ENCODE measurements around the gene CMIP.

Gene CMIP

DNA sequence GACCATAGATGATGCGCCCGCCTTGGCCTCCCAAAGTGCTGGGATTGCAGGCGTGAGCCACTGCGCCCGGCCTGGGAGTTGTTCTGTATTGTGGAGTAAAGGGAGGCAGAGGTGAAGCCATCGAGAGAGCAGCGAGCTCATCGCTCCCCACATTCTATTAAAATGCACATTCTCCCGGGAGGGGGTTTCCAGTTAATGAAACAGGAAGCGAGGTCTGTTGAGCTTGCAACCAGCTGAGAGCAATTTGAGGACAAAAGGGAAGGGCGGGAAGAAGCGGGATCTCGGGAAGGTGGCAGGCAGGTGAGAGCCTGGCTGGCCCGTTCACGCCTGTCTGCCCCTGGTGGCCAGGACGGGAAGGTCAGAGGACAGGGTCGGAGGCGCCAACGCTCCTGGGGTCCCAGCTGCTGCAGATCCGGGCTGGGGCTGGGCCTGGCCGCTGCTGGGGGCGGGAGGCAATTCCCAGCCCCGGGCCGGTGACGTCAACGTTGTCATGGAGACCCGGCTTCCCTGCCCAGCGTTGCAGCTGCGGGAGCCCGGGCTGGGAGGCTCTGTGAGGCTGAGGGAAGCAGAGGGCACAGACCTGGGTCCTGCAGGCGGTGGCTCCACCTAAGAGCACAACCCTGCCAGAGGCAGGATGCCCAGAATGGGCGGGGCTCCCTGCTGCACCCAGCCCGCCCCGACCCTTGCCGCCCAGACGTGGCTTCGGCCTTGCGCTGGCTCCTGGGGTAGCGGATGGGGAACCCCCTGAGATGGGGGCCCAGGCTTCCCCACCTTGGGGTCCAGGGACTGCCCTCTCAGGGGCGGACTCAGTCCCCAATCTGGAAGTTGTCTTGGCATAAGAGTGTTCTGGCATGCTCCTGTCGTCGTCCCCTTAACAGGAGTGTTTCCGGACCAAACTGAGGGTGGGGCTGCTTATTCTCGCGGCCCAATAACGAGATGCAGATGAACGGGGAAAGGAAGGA, 285.8 kb downstream of the CMIP start:
- TF ChIP-seq, protein P1, sequence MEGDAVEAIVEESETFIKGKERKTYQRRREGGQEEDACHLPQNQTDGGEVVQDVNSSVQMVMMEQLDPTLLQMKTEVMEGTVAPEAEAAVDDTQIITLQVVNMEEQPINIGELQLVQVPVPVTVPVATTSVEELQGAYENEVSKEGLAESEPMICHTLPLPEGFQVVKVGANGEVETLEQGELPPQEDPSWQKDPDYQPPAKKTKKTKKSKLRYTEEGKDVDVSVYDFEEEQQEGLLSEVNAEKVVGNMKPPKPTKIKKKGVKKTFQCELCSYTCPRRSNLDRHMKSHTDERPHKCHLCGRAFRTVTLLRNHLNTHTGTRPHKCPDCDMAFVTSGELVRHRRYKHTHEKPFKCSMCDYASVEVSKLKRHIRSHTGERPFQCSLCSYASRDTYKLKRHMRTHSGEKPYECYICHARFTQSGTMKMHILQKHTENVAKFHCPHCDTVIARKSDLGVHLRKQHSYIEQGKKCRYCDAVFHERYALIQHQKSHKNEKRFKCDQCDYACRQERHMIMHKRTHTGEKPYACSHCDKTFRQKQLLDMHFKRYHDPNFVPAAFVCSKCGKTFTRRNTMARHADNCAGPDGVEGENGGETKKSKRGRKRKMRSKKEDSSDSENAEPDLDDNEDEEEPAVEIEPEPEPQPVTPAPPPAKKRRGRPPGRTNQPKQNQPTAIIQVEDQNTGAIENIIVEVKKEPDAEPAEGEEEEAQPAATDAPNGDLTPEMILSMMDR (IDR thresholded peaks at IDR 0.05; ENCODE audit: low read depth, low read length), result peak; percentile 58
- peak; percentile 88 for DNase-seq (ENCODE audit: low read depth, low spot score)

DNA sequence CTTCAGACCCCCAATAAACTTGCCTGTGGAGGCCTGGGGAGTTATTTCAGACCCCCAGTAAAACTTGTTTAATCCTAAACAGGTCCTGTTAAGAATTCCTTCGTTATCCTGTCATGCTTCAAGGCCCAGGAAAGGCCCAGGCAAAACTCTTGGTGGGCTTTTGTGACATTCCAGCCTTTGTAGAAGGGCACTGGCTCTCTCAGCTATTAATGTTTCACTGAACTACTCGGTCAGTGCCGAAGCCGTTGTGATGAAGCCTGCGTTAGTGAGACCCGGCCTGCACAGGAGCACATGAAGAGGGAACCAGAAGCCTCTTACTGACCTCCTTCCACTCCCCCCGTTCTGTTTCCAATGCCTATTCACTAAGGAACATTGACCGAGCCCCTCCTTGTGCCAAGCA, 287.0 kb downstream of the CMIP start:
- in situ Hi-C loops (cut with HindIII; ENCODE audit: low sequenced_read_pairs), result no loop called here
- no peak overlapping the region for H3K4me3 ChIP-seq (ENCODE audit: low read depth, low read length)
- no peak for DNase-seq (ENCODE audit: low read depth, low spot score)
- TF ChIP-seq, protein P1 (IDR thresholded peaks at IDR 0.05; ENCODE audit: low read depth, low read length), result no peak

More for the DNA sequence above, 285.8 kb downstream of the CMIP start:
- H3K4me3 ChIP-seq (ENCODE audit: low read depth, low read length), result peak overlapping the region; percentile 33
- in situ Hi-C loops (cut with HindIII; ENCODE audit: low sequenced_read_pairs), result no loop called here

DNA sequence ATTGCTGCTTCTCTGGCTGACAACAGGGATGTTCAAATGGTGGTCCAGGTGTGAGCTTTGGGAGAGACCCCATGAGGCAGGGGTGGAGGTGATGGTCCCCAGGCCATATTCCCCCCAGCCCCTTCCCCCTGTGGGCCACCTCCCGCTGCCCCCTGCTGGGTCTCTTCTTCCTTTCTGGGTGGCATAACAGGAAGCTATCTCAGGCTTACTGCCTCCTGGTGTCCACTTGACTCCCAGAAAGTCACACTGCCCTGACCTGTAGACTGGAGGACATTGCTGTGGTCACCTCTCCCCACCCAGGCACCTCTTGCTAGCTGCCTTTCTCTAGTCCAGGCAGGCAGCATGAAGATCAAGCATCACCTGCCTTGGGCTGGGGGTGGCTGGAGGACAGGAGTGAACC, 288.1 kb downstream of the CMIP start:
- in situ Hi-C loops (cut with HindIII; ENCODE audit: low sequenced_read_pairs), result no loop called here
- no peak overlapping the region for H3K4me3 ChIP-seq (ENCODE audit: low read depth, low read length)
- no peak for DNase-seq (ENCODE audit: low read depth, low spot score)
- TF ChIP-seq, protein P1 (IDR thresholded peaks at IDR 0.05; ENCODE audit: low read depth, low read length), result no peak

DNA sequence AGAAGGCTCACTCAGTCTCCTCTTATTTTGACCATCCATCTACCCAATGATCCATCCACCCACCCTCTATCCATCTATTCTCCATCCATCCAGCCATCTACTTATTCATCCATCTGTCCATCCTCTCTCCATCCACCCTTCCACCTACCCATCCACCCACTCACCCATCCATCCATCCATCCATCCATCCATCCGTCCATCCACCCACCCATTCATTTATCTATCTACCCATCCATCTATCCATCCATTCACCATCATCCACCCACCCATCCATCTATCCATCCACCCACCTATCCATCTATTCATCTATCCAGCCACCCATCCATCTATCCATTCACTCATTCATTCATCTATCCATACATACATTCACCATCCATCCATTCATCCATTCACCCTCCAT, 288.7 kb downstream of the CMIP start:
- TF ChIP-seq, protein P1 (IDR thresholded peaks at IDR 0.05; ENCODE audit: low read depth, low read length), result no peak
- H3K4me3 ChIP-seq (ENCODE audit: low read depth, low read length), result no peak overlapping the region
- in situ Hi-C loops (cut with HindIII; ENCODE audit: low sequenced_read_pairs), result no loop called here
- DNase-seq (ENCODE audit: low read depth, low spot score), result no peak

DNA sequence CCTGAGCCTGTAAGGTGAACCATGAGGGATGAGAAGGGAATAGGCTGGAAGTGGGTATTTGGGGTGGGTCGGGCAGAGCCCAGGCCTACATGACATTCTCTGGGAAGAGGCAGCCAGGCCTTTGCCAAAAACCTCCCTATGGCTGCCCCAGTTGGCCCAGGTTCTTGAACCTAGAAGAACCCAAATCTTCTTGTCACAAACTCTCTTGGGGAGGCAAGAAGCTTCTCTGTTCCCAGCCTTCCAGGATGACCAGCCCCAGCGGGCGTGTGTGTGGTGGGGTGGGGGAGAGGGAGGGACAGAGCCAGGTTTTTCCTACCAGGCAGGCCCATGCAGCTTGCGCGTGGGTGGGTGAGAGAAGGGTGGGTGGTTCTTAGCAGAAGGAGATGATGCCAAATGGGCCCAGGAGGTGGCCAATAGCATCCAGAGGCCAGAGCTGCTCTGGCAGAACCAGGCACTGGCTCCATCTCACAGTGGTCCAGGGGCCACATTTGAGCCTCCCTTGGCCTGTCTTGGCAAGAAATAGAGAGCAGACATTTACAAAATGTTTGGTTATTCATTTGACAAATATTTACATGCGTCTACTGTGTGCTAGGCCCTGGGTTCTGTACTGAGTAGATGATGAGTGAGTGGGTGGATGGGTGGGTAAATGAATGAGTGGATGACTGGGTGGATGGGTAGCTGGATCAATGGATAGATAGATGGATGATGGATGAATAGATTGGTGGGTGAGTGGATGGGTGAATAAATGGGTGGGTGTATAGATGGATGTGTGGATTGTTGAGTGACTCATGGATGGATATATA, 290.2 kb downstream of the CMIP start:
- H3K4me3 ChIP-seq (ENCODE audit: low read depth, low read length), result no peak overlapping the region
- TF ChIP-seq, protein P1 (IDR thresholded peaks at IDR 0.05; ENCODE audit: low read depth, low read length), result no peak
- in situ Hi-C loops (cut with HindIII; ENCODE audit: low sequenced_read_pairs), result no loop called here
- DNase-seq (ENCODE audit: low read depth, low spot score), result no peak

DNA sequence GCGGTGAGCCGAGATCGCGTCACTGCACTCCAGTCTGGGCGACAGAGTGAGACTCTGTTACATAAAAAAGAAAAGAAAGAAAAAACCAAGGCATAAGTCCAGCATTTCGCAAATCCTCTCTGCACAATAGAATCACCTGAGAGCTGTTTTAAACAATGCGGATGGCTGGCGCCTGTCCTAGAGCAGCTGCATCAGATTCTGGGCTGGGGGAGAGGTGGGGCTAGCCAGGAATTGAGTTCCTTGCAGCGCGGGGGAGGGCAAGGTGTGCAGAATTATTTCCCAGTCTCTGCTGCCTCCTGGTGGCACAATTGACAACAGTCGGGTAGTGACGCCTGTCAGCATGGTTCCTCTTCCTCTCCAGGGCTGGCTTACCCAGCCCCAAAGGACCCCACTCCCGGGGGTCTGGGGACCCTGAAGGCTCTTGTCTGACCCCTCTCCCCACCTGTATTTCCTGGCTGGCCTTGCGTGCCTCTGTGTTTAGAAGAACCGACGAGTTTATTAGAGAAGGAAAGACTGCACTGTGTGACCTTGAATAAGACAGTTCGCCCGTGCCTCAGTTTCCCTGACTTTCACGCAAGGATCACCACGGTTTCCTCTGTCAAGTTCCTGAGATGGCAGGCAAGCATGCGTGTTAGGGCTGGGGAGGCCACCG, 293.4 kb downstream of the CMIP start:
- in situ Hi-C loops (cut with HindIII; ENCODE audit: low sequenced_read_pairs), result no loop called here
- TF ChIP-seq, protein P1 (IDR thresholded peaks at IDR 0.05; ENCODE audit: low read depth, low read length), result peak; percentile 77
- peak overlapping the region; percentile 2 for H3K4me3 ChIP-seq (ENCODE audit: low read depth, low read length)
- peak; percentile 64 for DNase-seq (ENCODE audit: low read depth, low spot score)
